HepG2 (cell line): ENCODE data around the gene CFL1. TPM values are rescaled to one million over a fixed set of nuclear protein-coding genes. Genes with fewer than 3 reads are reported as not detected.

Experiments
- CCAR2 ChIP-seq: fragments of 200-400 bp; formaldehyde crosslinking; optimal IDR thresholded peaks from 2 replicates; pipeline ENCODE3; 2018; ENCODE audit warnings: low read depth, mild to moderate bottlenecking, low read length, moderate library complexity
- MAF1 ChIP-seq: sonication (generic); formaldehyde crosslinking; IDR thresholded peaks from 2 replicates; pipeline ENCODE4 v1.5.0; 2020; ENCODE audit warnings: missing genetic modification reagents, borderline replicate concordance
- MZF1 ChIP-seq: sonication (generic); formaldehyde crosslinking; IDR thresholded peaks from 2 replicates; pipeline ENCODE4 v1.8.1; 2023; ENCODE audit warnings: mild to moderate bottlenecking, missing genetic modification reagents, borderline replicate concordance
- POGZ ChIP-seq: sonication (generic); formaldehyde crosslinking; IDR thresholded peaks from 2 replicates; pipeline ENCODE4 v1.4.0; 2020; ENCODE audit warnings: mild to moderate bottlenecking, missing genetic modification reagents
- SMYD3 ChIP-seq: sonication (generic); formaldehyde crosslinking; IDR thresholded peaks from 2 replicates; pipeline ENCODE4 v1.8.1; 2023; ENCODE audit warnings: mild to moderate bottlenecking, missing genetic modification reagents
- SNRNP70 ChIP-seq: fragments of 200-400 bp; formaldehyde crosslinking; IDR thresholded peaks from 2 replicates; pipeline ENCODE4 v1.6.1; 2017; ENCODE audit warnings: mild to moderate bottlenecking, low read depth, low read length, moderate library complexity
- ZMYM2 ChIP-seq: sonication (generic); formaldehyde crosslinking; IDR thresholded peaks from 2 replicates; pipeline ENCODE4 v1.8.0; 2022; ENCODE audit warnings: mild to moderate bottlenecking, missing genetic modification reagents
- ZNF33A ChIP-seq: sonication (generic); formaldehyde crosslinking; IDR thresholded peaks from 2 replicates; pipeline ENCODE4 v1.5.1; 2020; ENCODE audit warnings: missing genetic modification reagents, mild to moderate bottlenecking, moderate library complexity, borderline replicate concordance
- ZNF644 ChIP-seq: IDR thresholded peaks from 2 replicates; pipeline ENCODE4 v1.6.1; 2016; ENCODE audit warnings: low read depth
- ZNF660 ChIP-seq: sonication (generic); formaldehyde crosslinking; IDR thresholded peaks from 2 replicates; pipeline ENCODE4 v1.5.1; 2020; ENCODE audit warnings: mild to moderate bottlenecking, low read depth, missing genetic modification reagents, borderline replicate concordance
- ZNF749 ChIP-seq: sonication (generic); formaldehyde crosslinking; IDR thresholded peaks from 2 replicates; pipeline ENCODE4 v1.8.0; 2022; ENCODE audit warnings: mild to moderate bottlenecking, missing genetic modification reagents, moderate library complexity, borderline replicate concordance
- ZNF777 ChIP-seq: sonication (generic); formaldehyde crosslinking; IDR thresholded peaks from 2 replicates; pipeline ENCODE4 v1.4.0; 2020; ENCODE audit warnings: missing genetic modification reagents
- polyA plus RNA-seq, 8 experiments: library from polyadenylated mRNA; depleted of rRNA in 3 of 8; stranded (reverse) in 7 of 8; unstranded in 1 of 8; fragments of >200 nt; fragmentation: Illumina TruSeq in 4 of 8; extraction: Trizol in 4 of 8; gene quantifications; 2 replicates each; pipeline versions ENCODE4 v1.2.1 to v1.2.3, GENCODE V29; 2011 to 2016; ENCODE audit warnings: low read depth in 4 of 8, missing spikeins in 1 of 8, mixed read lengths in 1 of 8; ENCODE audit not compliant: insufficient read depth in 1 of 8
- total RNA-seq, 5 experiments: library from RNA; depleted of rRNA; stranded (reverse); fragments of >200 nt; fragmentation: Illumina TruSeq; extraction: Trizol; gene quantifications; 2 replicates each; pipeline ENCODE4 v1.2.3, GENCODE V29; 2016; ENCODE audit warnings: low read depth in 1 of 5
- TF ChIP-seq, protein P1 (sequence below): sonication (generic); formaldehyde crosslinking; IDR thresholded peaks from 2 replicates; pipeline ENCODE4 v1.5.0; 2020; ENCODE audit warnings: mild to moderate bottlenecking, missing genetic modification reagents, borderline replicate concordance
- TF ChIP-seq, protein P2 (sequence below): sonication (generic); formaldehyde crosslinking; IDR thresholded peaks from 2 replicates; pipeline ENCODE4 v1.4.0; 2020; ENCODE audit warnings: missing genetic modification reagents

Gene CFL1
- total and polyA plus RNA-seq, 2 of the 13 experiments (the other 11 are each of a cell fraction or from before 2014, with no cell fraction given), result 379 to 383 TPM

DNA sequence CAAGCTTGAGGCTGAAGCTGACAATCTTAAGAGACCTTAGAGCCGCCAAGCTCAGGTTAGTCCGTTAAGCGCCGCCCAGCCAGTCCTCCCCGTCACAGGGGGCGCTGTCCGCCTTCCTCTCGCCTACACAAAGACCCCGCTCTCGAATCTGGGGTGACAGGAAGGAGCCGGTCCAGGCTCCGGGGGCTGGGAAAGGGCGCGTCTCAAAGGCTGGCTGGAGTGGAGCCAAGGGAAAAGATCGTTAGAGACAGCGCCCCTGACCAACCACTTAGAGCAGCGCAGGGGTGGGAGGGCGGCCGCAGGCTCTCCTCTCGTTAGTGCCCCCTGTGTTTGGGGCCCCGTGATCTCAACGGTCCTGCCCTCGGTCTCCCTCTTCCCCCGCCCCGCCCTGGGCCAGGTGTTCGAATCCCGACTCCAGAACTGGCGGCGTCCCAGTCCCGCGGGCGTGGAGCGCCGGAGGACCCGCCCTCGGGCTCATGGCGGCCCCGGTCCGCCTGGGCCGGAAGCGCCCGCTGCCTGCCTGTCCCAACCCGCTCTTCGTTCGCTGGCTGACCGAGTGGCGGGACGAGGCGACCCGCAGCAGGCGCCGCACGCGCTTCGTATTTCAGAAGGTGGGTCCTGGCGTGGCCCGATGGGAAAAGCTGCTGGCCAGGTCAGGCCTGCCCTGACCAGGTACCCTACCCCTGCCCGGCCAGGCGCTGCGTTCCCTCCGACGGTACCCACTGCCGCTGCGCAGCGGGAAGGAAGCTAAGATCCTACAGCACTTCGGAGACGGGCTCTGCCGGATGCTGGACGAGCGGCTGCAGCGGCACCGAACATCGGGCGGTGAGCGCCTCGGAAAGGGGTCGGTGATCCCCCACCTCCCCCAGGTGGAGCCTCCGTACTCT, 2.5 kb upstream of the CFL1 start, which contains the start of gene MUS81 (continued):
- TF ChIP-seq, protein P1, sequence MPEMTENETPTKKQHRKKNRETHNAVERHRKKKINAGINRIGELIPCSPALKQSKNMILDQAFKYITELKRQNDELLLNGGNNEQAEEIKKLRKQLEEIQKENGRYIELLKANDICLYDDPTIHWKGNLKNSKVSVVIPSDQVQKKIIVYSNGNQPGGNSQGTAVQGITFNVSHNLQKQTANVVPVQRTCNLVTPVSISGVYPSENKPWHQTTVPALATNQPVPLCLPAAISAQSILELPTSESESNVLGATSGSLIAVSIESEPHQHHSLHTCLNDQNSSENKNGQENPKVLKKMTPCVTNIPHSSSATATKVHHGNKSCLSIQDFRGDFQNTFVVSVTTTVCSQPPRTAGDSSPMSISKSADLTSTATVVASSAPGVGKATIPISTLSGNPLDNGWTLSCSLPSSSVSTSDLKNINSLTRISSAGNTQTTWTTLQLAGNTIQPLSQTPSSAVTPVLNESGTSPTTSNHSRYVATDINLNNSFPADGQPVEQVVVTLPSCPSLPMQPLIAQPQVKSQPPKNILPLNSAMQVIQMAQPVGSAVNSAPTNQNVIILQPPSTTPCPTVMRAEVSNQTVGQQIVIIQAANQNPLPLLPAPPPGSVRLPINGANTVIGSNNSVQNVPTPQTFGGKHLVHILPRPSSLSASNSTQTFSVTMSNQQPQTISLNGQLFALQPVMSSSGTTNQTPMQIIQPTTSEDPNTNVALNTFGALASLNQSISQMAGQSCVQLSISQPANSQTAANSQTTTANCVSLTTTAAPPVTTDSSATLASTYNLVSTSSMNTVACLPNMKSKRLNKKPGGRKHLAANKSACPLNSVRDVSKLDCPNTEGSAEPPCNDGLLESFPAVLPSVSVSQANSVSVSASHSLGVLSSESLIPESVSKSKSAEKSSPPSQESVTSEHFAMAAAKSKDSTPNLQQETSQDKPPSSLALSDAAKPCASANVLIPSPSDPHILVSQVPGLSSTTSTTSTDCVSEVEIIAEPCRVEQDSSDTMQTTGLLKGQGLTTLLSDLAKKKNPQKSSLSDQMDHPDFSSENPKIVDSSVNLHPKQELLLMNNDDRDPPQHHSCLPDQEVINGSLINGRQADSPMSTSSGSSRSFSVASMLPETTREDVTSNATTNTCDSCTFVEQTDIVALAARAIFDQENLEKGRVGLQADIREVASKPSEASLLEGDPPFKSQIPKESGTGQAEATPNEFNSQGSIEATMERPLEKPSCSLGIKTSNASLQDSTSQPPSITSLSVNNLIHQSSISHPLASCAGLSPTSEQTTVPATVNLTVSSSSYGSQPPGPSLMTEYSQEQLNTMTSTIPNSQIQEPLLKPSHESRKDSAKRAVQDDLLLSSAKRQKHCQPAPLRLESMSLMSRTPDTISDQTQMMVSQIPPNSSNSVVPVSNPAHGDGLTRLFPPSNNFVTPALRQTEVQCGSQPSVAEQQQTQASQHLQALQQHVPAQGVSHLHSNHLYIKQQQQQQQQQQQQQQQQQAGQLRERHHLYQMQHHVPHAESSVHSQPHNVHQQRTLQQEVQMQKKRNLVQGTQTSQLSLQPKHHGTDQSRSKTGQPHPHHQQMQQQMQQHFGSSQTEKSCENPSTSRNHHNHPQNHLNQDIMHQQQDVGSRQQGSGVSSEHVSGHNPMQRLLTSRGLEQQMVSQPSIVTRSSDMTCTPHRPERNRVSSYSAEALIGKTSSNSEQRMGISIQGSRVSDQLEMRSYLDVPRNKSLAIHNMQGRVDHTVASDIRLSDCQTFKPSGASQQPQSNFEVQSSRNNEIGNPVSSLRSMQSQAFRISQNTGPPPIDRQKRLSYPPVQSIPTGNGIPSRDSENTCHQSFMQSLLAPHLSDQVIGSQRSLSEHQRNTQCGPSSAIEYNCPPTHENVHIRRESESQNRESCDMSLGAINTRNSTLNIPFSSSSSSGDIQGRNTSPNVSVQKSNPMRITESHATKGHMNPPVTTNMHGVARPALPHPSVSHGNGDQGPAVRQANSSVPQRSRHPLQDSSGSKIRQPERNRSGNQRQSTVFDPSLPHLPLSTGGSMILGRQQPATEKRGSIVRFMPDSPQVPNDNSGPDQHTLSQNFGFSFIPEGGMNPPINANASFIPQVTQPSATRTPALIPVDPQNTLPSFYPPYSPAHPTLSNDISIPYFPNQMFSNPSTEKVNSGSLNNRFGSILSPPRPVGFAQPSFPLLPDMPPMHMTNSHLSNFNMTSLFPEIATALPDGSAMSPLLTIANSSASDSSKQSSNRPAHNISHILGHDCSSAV, result no peak
- no peak for TF ChIP-seq SNRNP70
- no peak for TF ChIP-seq ZNF660 (CRISPR knock-in tag)
- TF ChIP-seq CCAR2, result peak; percentile 77
- TF ChIP-seq ZNF644 (CRISPR knock-in tag), result no peak
- no peak for TF ChIP-seq ZMYM2 (CRISPR knock-in tag)
- TF ChIP-seq, protein P2, sequence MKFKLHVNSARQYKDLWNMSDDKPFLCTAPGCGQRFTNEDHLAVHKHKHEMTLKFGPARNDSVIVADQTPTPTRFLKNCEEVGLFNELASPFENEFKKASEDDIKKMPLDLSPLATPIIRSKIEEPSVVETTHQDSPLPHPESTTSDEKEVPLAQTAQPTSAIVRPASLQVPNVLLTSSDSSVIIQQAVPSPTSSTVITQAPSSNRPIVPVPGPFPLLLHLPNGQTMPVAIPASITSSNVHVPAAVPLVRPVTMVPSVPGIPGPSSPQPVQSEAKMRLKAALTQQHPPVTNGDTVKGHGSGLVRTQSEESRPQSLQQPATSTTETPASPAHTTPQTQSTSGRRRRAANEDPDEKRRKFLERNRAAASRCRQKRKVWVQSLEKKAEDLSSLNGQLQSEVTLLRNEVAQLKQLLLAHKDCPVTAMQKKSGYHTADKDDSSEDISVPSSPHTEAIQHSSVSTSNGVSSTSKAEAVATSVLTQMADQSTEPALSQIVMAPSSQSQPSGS, result 0 out of 2 replicates have a peak, but pooled peaks have one; percentile 55
- peak; percentile 88; the same call in 1 of the 2 replicates for TF ChIP-seq ZNF33A (CRISPR knock-in tag)
- TF ChIP-seq ZNF777 (CRISPR knock-in tag), result peak; percentile 95
- TF ChIP-seq SMYD3 (CRISPR knock-in tag), result no peak
- 0 out of 2 replicates have a peak, but pooled peaks have one; percentile 61 for TF ChIP-seq ZNF749
- TF ChIP-seq POGZ, result peak; percentile 68
- TF ChIP-seq MAF1, result 0 out of 2 replicates have a peak, but pooled peaks have one; percentile 59
- TF ChIP-seq MZF1 (CRISPR knock-in tag), result no peak
